ENCODE measurements around the gene CAPZA2. TPM values are rescaled to one million over a fixed set of nuclear protein-coding genes. Genes with fewer than 3 reads are reported as not detected.
A peak's percentile ranks its signal among the peaks of the same experiment; 100 is the strongest.

Gene CAPZA2
- polyA plus RNA-seq, 2 donors = 13.6 to 44.9 TPM

DNA sequence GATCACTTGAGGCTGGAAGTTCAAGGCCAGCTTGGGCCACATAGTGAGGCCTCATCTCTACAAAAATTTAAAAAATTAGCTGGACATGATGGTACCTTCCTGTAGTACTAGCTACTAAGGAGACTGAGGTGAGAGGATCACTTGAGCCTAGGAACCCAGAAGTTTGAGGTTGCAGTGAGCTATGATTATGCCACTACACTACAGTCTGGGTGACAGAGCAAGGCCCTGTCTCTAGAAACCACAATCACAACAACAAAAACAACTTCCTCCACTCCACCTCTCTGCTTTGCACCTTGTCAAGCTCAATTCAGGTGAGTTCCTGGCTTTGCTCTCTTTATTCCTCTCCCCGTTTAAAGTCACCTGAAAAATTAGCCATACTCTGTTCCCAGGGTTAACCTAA is 8.3 kb upstream of the CAPZA2 start:
- H3K9me3 ChIP-seq (ENCODE audit: control insufficient read depth in 2 of 2, insufficient read depth in 1 of 2, low read depth in 1 of 2, low read length in 1 of 2) = peaks cover 0 to 2% of the 10 kb centered on the region in 2 donors
- no peaks in the 10 kb centered on the region for H3K4me1 ChIP-seq (ENCODE audit: control insufficient read depth in 2 of 2, insufficient read depth in 2 of 2, low read length in 1 of 2)
- H3K36me3 ChIP-seq (ENCODE audit: control insufficient read depth in 2 of 2, insufficient read depth in 2 of 2, low read length in 1 of 2) = no peaks in the 10 kb centered on the region
- no peaks in the 10 kb centered on the region for H3K27me3 ChIP-seq (ENCODE audit: control insufficient read depth in 1 of 2, insufficient read depth in 2 of 2, low read length in 2 of 2)
- no peak overlapping the region for H3K4me3 ChIP-seq (ENCODE audit: low read depth in 1 of 2, low read length in 2 of 2)
- H3K27ac ChIP-seq (ENCODE audit: low read depth in 2 of 2, low read length in 1 of 2) = no peak overlapping the region
- WGBS, 2 donors = 91 to 93% methylated on average over 1 of the region's 1 CpG

DNA sequence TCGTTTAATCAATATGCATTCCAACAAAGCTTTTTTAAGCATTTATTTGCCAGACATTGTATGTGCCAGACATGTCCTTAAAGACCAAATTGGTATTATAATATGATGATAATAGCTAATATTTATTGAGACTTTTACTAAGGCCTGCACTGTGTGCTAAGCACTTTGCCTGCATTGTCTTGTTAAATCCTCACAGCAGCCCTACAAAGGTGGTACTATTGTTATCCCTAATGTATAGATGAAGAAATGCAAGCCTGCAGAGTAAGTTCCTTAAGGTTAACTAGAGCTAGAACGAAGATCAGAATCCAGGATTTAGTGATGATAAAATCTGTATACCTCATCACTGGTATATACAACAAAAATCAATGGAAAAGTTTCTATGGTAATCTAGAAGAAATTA is 5.3 kb upstream of the CAPZA2 start:
- Histone ChIP-seq H3K27ac (ENCODE audit: low read depth in 2 of 2, low read length in 1 of 2) (no peak overlapping the region), H3K27me3 (ENCODE audit: control insufficient read depth in 1 of 2, insufficient read depth in 2 of 2, low read length in 2 of 2) (no peaks in the 10 kb centered on the region), H3K4me1 (ENCODE audit: control insufficient read depth in 2 of 2, insufficient read depth in 2 of 2, low read length in 1 of 2) (no peaks in the 10 kb centered on the region), H3K9me3 (ENCODE audit: control insufficient read depth in 2 of 2, insufficient read depth in 1 of 2, low read depth in 1 of 2, low read length in 1 of 2) (no peaks in the 10 kb centered on the region), H3K36me3 (ENCODE audit: control insufficient read depth in 2 of 2, insufficient read depth in 2 of 2, low read length in 1 of 2) (no peaks in the 10 kb centered on the region), H3K4me3 (ENCODE audit: low read depth in 1 of 2, low read length in 2 of 2) (no peak overlapping the region)
- WGBS, 2 donors = 77 to 81% methylated on average over 2 of the region's 2 CpGs

- 70 to 85% methylated on average over 1 of the region's 1 CpG for WGBS, 2 donors
- H3K9me3 ChIP-seq (ENCODE audit: control insufficient read depth in 2 of 2, insufficient read depth in 1 of 2, low read depth in 1 of 2, low read length in 1 of 2) = no peaks in the 10 kb centered on the region
- H3K4me1 ChIP-seq (ENCODE audit: control insufficient read depth in 2 of 2, insufficient read depth in 2 of 2, low read length in 1 of 2) = no peaks in the 10 kb centered on the region
- no peaks in the 10 kb centered on the region for H3K27me3 ChIP-seq (ENCODE audit: control insufficient read depth in 1 of 2, insufficient read depth in 2 of 2, low read length in 2 of 2)
- no peak overlapping the region for H3K4me3 ChIP-seq (ENCODE audit: low read depth in 1 of 2, low read length in 2 of 2)
- no peaks in the 10 kb centered on the region for H3K36me3 ChIP-seq (ENCODE audit: control insufficient read depth in 2 of 2, insufficient read depth in 2 of 2, low read length in 1 of 2)
- no peak overlapping the region for H3K27ac ChIP-seq (ENCODE audit: low read depth in 2 of 2, low read length in 1 of 2)
These were observed 3.1 kb upstream of the CAPZA2 start for GRCh38 chr7:116859323-116859722.

- H3K36me3 ChIP-seq (ENCODE audit: control insufficient read depth in 2 of 2, insufficient read depth in 2 of 2, low read length in 1 of 2) = no peaks in the 10 kb centered on the region
- no peaks in the 10 kb centered on the region for H3K27me3 ChIP-seq (ENCODE audit: control insufficient read depth in 1 of 2, insufficient read depth in 2 of 2, low read length in 2 of 2)
- H3K27ac ChIP-seq (ENCODE audit: low read depth in 2 of 2, low read length in 1 of 2) = no peak overlapping the region
- H3K4me3 ChIP-seq (ENCODE audit: low read depth in 1 of 2, low read length in 2 of 2) = no peak overlapping the region
- H3K9me3 ChIP-seq (ENCODE audit: control insufficient read depth in 2 of 2, insufficient read depth in 1 of 2, low read depth in 1 of 2, low read length in 1 of 2) = no peaks in the 10 kb centered on the region
- H3K4me1 ChIP-seq (ENCODE audit: control insufficient read depth in 2 of 2, insufficient read depth in 2 of 2, low read length in 1 of 2) = no peaks in the 10 kb centered on the region
- 77 to 82% methylated on average over 4 of the region's 4 CpGs for WGBS, 2 donors
These were observed 670 bp upstream of the CAPZA2 start for GRCh38 chr7:116861717-116862116.

DNA sequence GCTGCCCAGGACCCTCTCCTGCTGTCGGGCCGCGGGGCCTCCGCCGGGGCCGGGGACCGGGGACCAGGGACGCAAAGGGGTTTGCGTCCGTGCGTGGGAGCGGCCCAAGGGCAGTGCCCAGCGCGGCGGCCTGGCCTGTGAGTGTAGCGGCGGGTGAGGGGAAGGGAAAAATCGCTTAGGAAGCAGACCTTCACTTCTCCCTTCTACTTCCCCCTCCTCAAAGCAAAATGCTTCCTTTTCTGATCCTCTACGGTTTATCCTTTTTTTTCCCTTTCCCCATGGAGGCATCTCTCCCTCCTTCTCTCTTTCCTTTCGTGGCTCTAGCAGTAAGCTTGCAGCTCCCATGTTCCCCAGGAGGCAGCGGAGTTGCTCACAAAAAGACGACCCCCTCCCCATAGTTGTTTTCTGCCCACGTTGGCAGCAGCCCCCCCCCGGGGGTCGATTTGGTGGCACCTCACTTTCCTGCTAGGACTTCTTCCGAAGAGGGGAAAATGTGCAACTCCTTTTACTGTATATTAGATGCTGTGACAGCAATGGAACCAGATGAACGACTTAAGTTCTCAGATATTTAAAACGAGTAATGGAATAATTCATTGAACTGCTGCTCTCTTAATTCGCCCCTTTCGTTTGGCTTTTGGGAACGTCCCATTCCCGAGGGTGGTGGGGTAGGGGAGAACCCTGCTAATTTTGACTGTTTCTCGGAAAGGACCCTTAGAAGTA is 724 bp downstream of the CAPZA2 start:
- no peaks in the 10 kb centered on the region for H3K4me1 ChIP-seq (ENCODE audit: control insufficient read depth in 2 of 2, insufficient read depth in 2 of 2, low read length in 1 of 2)
- 0 to 1% methylated on average over 32 to 33 of the region's 33 CpGs for WGBS, 2 donors
- H3K27ac ChIP-seq (ENCODE audit: low read depth in 2 of 2, low read length in 1 of 2) = peak overlapping the region; percentile 96 to 99
- H3K9me3 ChIP-seq (ENCODE audit: control insufficient read depth in 2 of 2, insufficient read depth in 1 of 2, low read depth in 1 of 2, low read length in 1 of 2) = no peaks in the 10 kb centered on the region
- no peaks in the 10 kb centered on the region for H3K27me3 ChIP-seq (ENCODE audit: control insufficient read depth in 1 of 2, insufficient read depth in 2 of 2, low read length in 2 of 2)
- H3K4me3 ChIP-seq (ENCODE audit: low read depth in 1 of 2, low read length in 2 of 2) = peak overlapping the region; percentile 88 to 99
- H3K36me3 ChIP-seq (ENCODE audit: control insufficient read depth in 2 of 2, insufficient read depth in 2 of 2, low read length in 1 of 2) = no peaks in the 10 kb centered on the region

GRCh38 chr7:116863936-116864500 is 1.6 kb downstream of the CAPZA2 start:
- peak overlapping the region; percentile 18 to 88 for H3K4me3 ChIP-seq (ENCODE audit: low read depth in 1 of 2, low read length in 2 of 2)
- H3K4me1 ChIP-seq (ENCODE audit: control insufficient read depth in 2 of 2, insufficient read depth in 2 of 2, low read length in 1 of 2) = no peaks in the 10 kb centered on the region
- H3K9me3 ChIP-seq (ENCODE audit: control insufficient read depth in 2 of 2, insufficient read depth in 1 of 2, low read depth in 1 of 2, low read length in 1 of 2) = no peaks in the 10 kb centered on the region
- H3K27me3 ChIP-seq (ENCODE audit: control insufficient read depth in 1 of 2, insufficient read depth in 2 of 2, low read length in 2 of 2) = no peaks in the 10 kb centered on the region
- no peak overlapping the region for H3K27ac ChIP-seq (ENCODE audit: low read depth in 2 of 2, low read length in 1 of 2)
- WGBS, 2 donors = 20 to 22% methylated on average over 9 of the region's 9 CpGs
- no peaks in the 10 kb centered on the region for H3K36me3 ChIP-seq (ENCODE audit: control insufficient read depth in 2 of 2, insufficient read depth in 2 of 2, low read length in 1 of 2)

- H3K36me3 ChIP-seq (ENCODE audit: control insufficient read depth in 2 of 2, insufficient read depth in 2 of 2, low read length in 1 of 2) = no peaks in the 10 kb centered on the region
- WGBS, 2 donors = 92 to 94% methylated on average over 6 of the region's 6 CpGs
- H3K4me1 ChIP-seq (ENCODE audit: control insufficient read depth in 2 of 2, insufficient read depth in 2 of 2, low read length in 1 of 2) = no peaks in the 10 kb centered on the region
These were observed 8.8 kb downstream of the CAPZA2 start for GRCh38 chr7:116871061-116871700.

DNA sequence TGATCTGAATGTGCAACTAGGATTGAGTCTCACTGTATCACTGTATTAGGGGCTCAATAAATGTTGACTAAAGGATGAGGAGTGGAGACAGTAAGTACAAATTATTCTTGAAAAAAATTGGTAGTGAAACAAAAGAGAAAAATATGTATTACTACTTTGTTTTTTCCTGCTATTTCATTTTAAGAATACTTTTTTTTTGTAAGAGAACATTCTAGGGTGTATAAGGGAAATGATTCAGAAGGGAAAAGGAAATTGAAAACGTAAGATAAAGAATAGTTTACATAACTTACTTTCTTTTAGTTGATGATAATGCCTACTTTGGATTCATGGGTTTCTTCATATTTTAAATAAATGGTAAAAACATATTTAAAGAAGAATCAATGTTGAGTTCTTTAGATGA is 9.6 kb downstream of the CAPZA2 start:
- Histone ChIP-seq H3K4me1 (ENCODE audit: control insufficient read depth in 2 of 2, insufficient read depth in 2 of 2, low read length in 1 of 2) (no peaks in the 10 kb centered on the region), H3K4me3 (ENCODE audit: low read depth in 1 of 2, low read length in 2 of 2) (no peak overlapping the region), H3K36me3 (ENCODE audit: control insufficient read depth in 2 of 2, insufficient read depth in 2 of 2, low read length in 1 of 2) (no peaks in the 10 kb centered on the region), H3K27ac (ENCODE audit: low read depth in 2 of 2, low read length in 1 of 2) (no peak overlapping the region), H3K9me3 (ENCODE audit: control insufficient read depth in 2 of 2, insufficient read depth in 1 of 2, low read depth in 1 of 2, low read length in 1 of 2) (no peaks in the 10 kb centered on the region), H3K27me3 (ENCODE audit: control insufficient read depth in 1 of 2, insufficient read depth in 2 of 2, low read length in 2 of 2) (no peaks in the 10 kb centered on the region)
- 35 to 46% methylated on average over 1 of the region's 1 CpG for WGBS, 2 donors

More at GRCh38 chr7:116871061-116871700, 8.8 kb downstream of the CAPZA2 start:
- Histone ChIP-seq H3K27me3 (ENCODE audit: control insufficient read depth in 1 of 2, insufficient read depth in 2 of 2, low read length in 2 of 2) (no peaks in the 10 kb centered on the region), H3K4me3 (ENCODE audit: low read depth in 1 of 2, low read length in 2 of 2) (no peak overlapping the region), H3K27ac (ENCODE audit: low read depth in 2 of 2, low read length in 1 of 2) (no peak overlapping the region), H3K9me3 (ENCODE audit: control insufficient read depth in 2 of 2, insufficient read depth in 1 of 2, low read depth in 1 of 2, low read length in 1 of 2) (no peaks in the 10 kb centered on the region)

GRCh38 chr7:116873619-116874018 is 11.2 kb downstream of the CAPZA2 start:
- H3K27ac ChIP-seq (ENCODE audit: low read depth in 2 of 2, low read length in 1 of 2) = no peak overlapping the region
- 63 to 77% methylated on average over 1 of the region's 1 CpG for WGBS, 2 donors
- no peaks in the 10 kb centered on the region for H3K27me3 ChIP-seq (ENCODE audit: control insufficient read depth in 1 of 2, insufficient read depth in 2 of 2, low read length in 2 of 2)

More at GRCh38 chr7:116873619-116874018, 11.2 kb downstream of the CAPZA2 start:
- H3K9me3 ChIP-seq (ENCODE audit: control insufficient read depth in 2 of 2, insufficient read depth in 1 of 2, low read depth in 1 of 2, low read length in 1 of 2) = no peaks in the 10 kb centered on the region
- H3K4me1 ChIP-seq (ENCODE audit: control insufficient read depth in 2 of 2, insufficient read depth in 2 of 2, low read length in 1 of 2) = no peaks in the 10 kb centered on the region
- H3K36me3 ChIP-seq (ENCODE audit: control insufficient read depth in 2 of 2, insufficient read depth in 2 of 2, low read length in 1 of 2) = no peaks in the 10 kb centered on the region
- H3K4me3 ChIP-seq (ENCODE audit: low read depth in 1 of 2, low read length in 2 of 2) = no peak overlapping the region
